Esophagus squamous epithelium (tissue), 5 donors: ENCODE data around the gene SEPTIN3. TPM values are rescaled to one million over a fixed set of nuclear protein-coding genes. Genes with fewer than 3 reads are reported as not detected.

ENCODE experiments used
- DNase-seq: peaks from one replicate; lab custom pipeline; 2025; lab: John Stamatoyannopoulos, UW
- H3K27ac ChIP-seq, 4 donors: fragments of 200-600 bp; sonication (generic); one replicate each; pipeline ENCODE4 v1.5.1; 2016 to 2019; ENCODE audit warnings: mild to moderate bottlenecking in 1 of 4
- H3K27me3 ChIP-seq, 4 donors: fragments of 200-600 bp; sonication (generic); 1 replicate in 3 of 4; 2 replicates in 1 of 4; pipeline versions ENCODE4 v1.5.1 to v1.6.0; 2017 to 2021; ENCODE audit warnings: antibody characterized with exemption in 1 of 4
- H3K36me3 ChIP-seq, 3 donors: fragments of 200-600 bp; sonication (generic); one replicate each; pipeline ENCODE4 v1.5.1; 2016 to 2019
- H3K4me1 ChIP-seq, 3 donors: fragments of 200-600 bp; sonication (generic); one replicate each; pipeline ENCODE4 v1.5.1; 2017 to 2019
- H3K4me3 ChIP-seq, 4 donors: fragments of 200-600 bp; sonication (generic); 1 replicate in 3 of 4; 2 replicates in 1 of 4; pipeline ENCODE4 v1.5.1; 2016 to 2019; ENCODE audit warnings: mild to moderate bottlenecking in 2 of 4, moderate library complexity in 1 of 4
- H3K9me3 ChIP-seq, 3 donors: fragments of 200-600 bp; sonication (generic); one replicate each; pipeline ENCODE4 v1.5.1; 2016 to 2019
- CTCF ChIP-seq, 6 experiments: fragments of 450-650 bp in 4 of 6; fragments of 200-600 bp in 2 of 6; sonication (generic) in 2 of 6; IDR thresholded peaks; one replicate each; pipeline ENCODE4 v1.5.1; 2016 to 2019; ENCODE audit warnings: antibody characterized with exemption in 6 of 6, mild to moderate bottlenecking in 4 of 6, moderate library complexity in 4 of 6
- POLR2A ChIP-seq, 4 donors: fragments of 450-650 bp; IDR thresholded peaks; one replicate each; pipeline ENCODE4 v1.6.1; 2017; ENCODE audit warnings: antibody characterized with exemption in 4 of 4, mild to moderate bottlenecking in 4 of 4, moderate library complexity in 3 of 4
- WGBS, 2 donors: methylation state at CpG; one replicate each; pipeline ENCODE4 v1.1.5; 2018; 5-methylcytosine and 5-hydroxymethylcytosine counted together
- intact Hi-C: fragments of 100-400 bp; cut with DNase I; formaldehyde crosslinking; loops from one replicate; pipeline ENCODE4 v1.15.0; 2022
- total RNA-seq, 4 donors: library from RNA; depleted of rRNA; stranded (reverse); fragments of >200 nt; gene quantifications; one replicate each; pipeline ENCODE4 v1.1.0, GENCODE V29; 2016
- donor health status: DM: yes; HTN: yes; CAD: no.

The SEPTIN3 gene
- total RNA-seq, 4 donors from 2014 or later, result 0.04 to 1.1 (median 0.34) TPM

GRCh38 chr22:41982865-41983264 lies 13.6 kb downstream of the SEPTIN3 start:
- Histone ChIP-seq H3K36me3 (no peaks in the 10 kb centered on the region), H3K4me3 (no peak overlapping the region), H3K9me3 (no peaks in the 10 kb centered on the region), H3K4me1 (no peaks in the 10 kb centered on the region), H3K27me3 (peaks cover 0 to 15% (median 1%) of the 10 kb centered on the region in 4 donors), H3K27ac (no peak overlapping the region)
- WGBS, 2 donors, result 80 to 84% methylated on average over 5 of the region's 5 CpGs
- TF ChIP-seq POLR2A (IDR thresholded peaks at IDR 0.05) (no peak), CTCF (IDR thresholded peaks at IDR 0.05) (no peak)
- DNase-seq, result no peak
- intact Hi-C loops, result no loop called here

GRCh38 chr22:41983513-41984405 lies 14.5 kb downstream of the SEPTIN3 start:
- H3K4me3 ChIP-seq, result no peak overlapping the region
- WGBS, 2 donors, result 53 to 58% methylated on average over 6 of the region's 6 CpGs
- no peaks in the 10 kb centered on the region for H3K4me1 ChIP-seq
- intact Hi-C loops, result no loop called here
- no peak for DNase-seq
- peaks cover 0 to 8% (median 0%) of the 10 kb centered on the region in 4 donors for H3K27me3 ChIP-seq
- no peaks in the 10 kb centered on the region for H3K36me3 ChIP-seq
- H3K9me3 ChIP-seq, result no peaks in the 10 kb centered on the region
- no peak for TF ChIP-seq CTCF (IDR thresholded peaks at IDR 0.05)
- no peak for TF ChIP-seq POLR2A (IDR thresholded peaks at IDR 0.05)
- H3K27ac ChIP-seq, result no peak overlapping the region

- Histone ChIP-seq H3K9me3 (no peaks in the 10 kb centered on the region), H3K36me3 (no peaks in the 10 kb centered on the region), H3K27ac (no peak overlapping the region), H3K27me3 (no peaks in the 10 kb centered on the region), H3K4me1 (no peaks in the 10 kb centered on the region), H3K4me3 (no peak overlapping the region)
- TF ChIP-seq CTCF (IDR thresholded peaks at IDR 0.05) (no peak), POLR2A (IDR thresholded peaks at IDR 0.05) (no peak)
- WGBS, 2 donors, result 85 to 87% methylated on average over 2 to 3 of the region's 5 CpGs
- intact Hi-C loops, result no loop called here
- DNase-seq, result no peak
These were observed 18.0 kb downstream of the SEPTIN3 start for GRCh38 chr22:41987276-41987675.

- 73 to 85% methylated on average over 3 to 4 of the region's 4 CpGs for WGBS, 2 donors
- intact Hi-C loops, result no loop called here
These were observed 20.0 kb downstream of the SEPTIN3 start for GRCh38 chr22:41989246-41989645.

More at GRCh38 chr22:41989246-41989645, 20.0 kb downstream of the SEPTIN3 start:
- TF ChIP-seq CTCF (IDR thresholded peaks at IDR 0.05) (no peak), POLR2A (IDR thresholded peaks at IDR 0.05) (no peak)
- H3K27ac ChIP-seq, result no peak overlapping the region
- H3K4me1 ChIP-seq, result no peaks in the 10 kb centered on the region
- no peaks in the 10 kb centered on the region for H3K36me3 ChIP-seq
- no peak overlapping the region for H3K4me3 ChIP-seq
- no peaks in the 10 kb centered on the region for H3K27me3 ChIP-seq
- H3K9me3 ChIP-seq, result no peaks in the 10 kb centered on the region
- DNase-seq, result no peak
